Endothelial cell of umbilical vein (primary cell): ENCODE results near the gene RTN4. TPM values are rescaled to one million over a fixed set of nuclear protein-coding genes. Genes with fewer than 3 reads are reported as not detected.

Source experiments
- BruUV-seq: library from RNA; stranded (reverse); fragments of 400-500 nt; replicated peaks from 2 replicates; lab custom pipeline; 2021; lab: Mats Ljungman, UMichigan
- CTCF ChIA-PET: fragments of 300-600, 350-600 bp; sonication (Branson Sonifier 250); formaldehyde crosslinking; loops from one replicate; lab custom pipeline; 2021; ENCODE audit warnings: antibody characterized with exemption, inconsistent platforms; lab: Charles Lee
- POLR2A ChIA-PET: fragments of 300-600, 350-600 bp; sonication (Branson Sonifier 250); formaldehyde crosslinking; loops from one replicate; lab custom pipeline; 2021; ENCODE audit warnings: antibody characterized with exemption, inconsistent platforms; lab: Charles Lee
- DNase-seq: peaks from one replicate; pipeline ENCODE4 v3.0.0-alpha.2; 2011; ENCODE audit warnings: low read depth, low spot score
- FAIRE-seq: peaks from 2 replicates; lab custom pipeline; 2011; peaks lifted over from hg19 to GRCh38; lab: Jason Lieb, UNC
- H2AFZ ChIP-seq: 2 replicates; pipeline ENCODE4 v1.6.0; 2012; ENCODE audit warnings: low read depth, low read length, control low read depth, inconsistent platforms
- H3K27ac ChIP-seq: 2 replicates; pipeline ENCODE4 v1.5.1; 2011; ENCODE audit warnings: low read depth, mild to moderate bottlenecking, control low read depth, low read length, moderate library complexity; ENCODE audit not compliant: insufficient read depth
- H3K27me3 ChIP-seq, 2 experiments: 2 replicates each; pipeline versions ENCODE4 v1.6.0 to v1.6.1; 2011; ENCODE audit warnings: low read length in 2 of 2, mixed read lengths in 1 of 2; ENCODE audit not compliant: control insufficient read depth in 2 of 2, insufficient read depth in 2 of 2
- H3K36me3 ChIP-seq, 2 experiments: 2 replicates in 1 of 2; 3 replicates in 1 of 2; pipeline ENCODE4 v1.5.1; 2011; ENCODE audit warnings: low read length in 2 of 2, mild to moderate bottlenecking in 1 of 2, moderate library complexity in 1 of 2; ENCODE audit not compliant: control insufficient read depth in 2 of 2, insufficient read depth in 2 of 2; ENCODE audit errors: extremely low read depth in 1 of 2
- H3K4me1 ChIP-seq: 3 replicates; pipeline ENCODE4 v1.5.1; 2011; ENCODE audit warnings: mild to moderate bottlenecking, low read length; ENCODE audit not compliant: control insufficient read depth, insufficient read depth; ENCODE audit errors: extremely low read depth
- H3K4me2 ChIP-seq: 2 replicates; pipeline ENCODE4 v1.6.1; 2011; ENCODE audit warnings: low read length, control low read depth, mixed read lengths; ENCODE audit not compliant: insufficient read depth
- H3K4me3 ChIP-seq, 3 experiments: fragments of 200-600 bp in 1 of 3; sonication (generic), shearing (Covaris generic) in 1 of 3; replicated peaks in 1 of 3; 2 replicates each; pipeline ENCODE4 v1.5.1; 2011 to 2016; ENCODE audit warnings: control low read depth in 3 of 3, low read length in 3 of 3, mild to moderate bottlenecking in 2 of 3, inconsistent platforms in 1 of 3, low read depth in 1 of 3, moderate library complexity in 1 of 3; ENCODE audit not compliant: insufficient read depth in 1 of 3
- H3K79me2 ChIP-seq: 2 replicates; pipeline ENCODE4 v1.6.0; 2012; ENCODE audit warnings: low read length, inconsistent platforms; ENCODE audit not compliant: control insufficient read depth, insufficient read depth
- H3K9ac ChIP-seq: replicated peaks from 2 replicates; pipeline ENCODE3; 2011; ENCODE audit warnings: low read length, control low read depth; ENCODE audit not compliant: insufficient read depth; ENCODE audit errors: extremely low read depth
- H3K9me1 ChIP-seq: replicated peaks from 3 replicates; pipeline ENCODE4 v1.6.0; 2011; ENCODE audit warnings: mild to moderate bottlenecking, low read length; ENCODE audit not compliant: control insufficient read depth, insufficient read depth; ENCODE audit errors: extremely low read depth
- H3K9me3 ChIP-seq: replicated peaks from 2 replicates; pipeline ENCODE4 v1.5.1; 2012; ENCODE audit warnings: low read length, inconsistent platforms; ENCODE audit not compliant: control insufficient read depth, insufficient read depth
- H4K20me1 ChIP-seq: replicated peaks from 2 replicates; pipeline ENCODE3; 2011; ENCODE audit warnings: mild to moderate bottlenecking, low read length; ENCODE audit not compliant: control insufficient read depth, insufficient read depth; ENCODE audit errors: extremely low read depth
- EZH2 ChIP-seq: IDR thresholded peaks from 2 replicates; pipeline ENCODE4 v1.6.1; 2012; ENCODE audit warnings: borderline replicate concordance, low read depth, mild to moderate bottlenecking, moderate library complexity, low read length, inconsistent platforms; ENCODE audit not compliant: severe bottlenecking
- FOS ChIP-seq: IDR thresholded peaks from 2 replicates; pipeline ENCODE4 v1.6.1; 2011; ENCODE audit warnings: mild to moderate bottlenecking, low read length, moderate library complexity, borderline replicate concordance; ENCODE audit not compliant: insufficient read depth
- GATA2 ChIP-seq: IDR thresholded peaks from 2 replicates; pipeline ENCODE4 v1.7.0; 2011; ENCODE audit warnings: low read depth, mild to moderate bottlenecking, moderate library complexity, mixed read lengths, low read length; ENCODE audit not compliant: insufficient read length, insufficient read depth
- MYC ChIP-seq: IDR thresholded peaks from one replicate; pipeline ENCODE4 v1.6.1; 2011; ENCODE audit warnings: mild to moderate bottlenecking, low read depth, low read length
- POLR2A ChIP-seq: IDR thresholded peaks from 2 replicates; pipeline ENCODE4 v1.6.1; 2012; ENCODE audit warnings: low read depth, mild to moderate bottlenecking, control low read depth, low read length
- POLR2AphosphoS5 ChIP-seq: IDR thresholded peaks from 2 replicates; pipeline ENCODE4 v1.6.1; 2012; ENCODE audit warnings: low read depth, mild to moderate bottlenecking, control low read depth, low read length, moderate library complexity; ENCODE audit not compliant: insufficient read depth
- dilution Hi-C: fragments of 300-500 bp; cut with MboI; formaldehyde crosslinking; loops from one replicate; pipeline ENCODE4 v1.15.0; 2019; ENCODE audit warnings: low sequenced_read_pairs; ENCODE audit not compliant: extremely low pct_ligation_motif_present
- intact Hi-C: fragments of 100-400 bp; cut with micrococcal nuclease; formaldehyde crosslinking; loops from one replicate; pipeline ENCODE4 v1.10.0; 2022
- polyA plus RNA-seq, 4 experiments: library from polyadenylated mRNA; depleted of rRNA in 3 of 4; stranded (reverse) in 3 of 4; unstranded in 1 of 4; fragments of >200 nt; gene quantifications; 2 replicates each; pipeline versions ENCODE4 v1.2.1 to v1.2.3, GENCODE V29; 2011 to 2012; ENCODE audit warnings: missing spikeins in 1 of 4
- total RNA-seq: library from RNA; stranded (reverse); gene quantifications from 2 replicates; pipeline ENCODE4 v1.2.3, GENCODE V29; 2021
- TF ChIP-seq, protein P1 (sequence below), 2 donors: IDR thresholded peaks; 1 replicate in 1 of 2; 2 replicates in 1 of 2; pipeline ENCODE4 v1.5.1; 2011; ENCODE audit warnings: low read length in 2 of 2, mild to moderate bottlenecking in 2 of 2, moderate library complexity in 2 of 2, control low read depth in 1 of 2, inconsistent platforms in 1 of 2, low read depth in 1 of 2; ENCODE audit not compliant: insufficient read depth in 1 of 2; ENCODE audit errors: extremely low read depth in 1 of 2

The RTN4 gene
- total and polyA plus RNA-seq, 2 donors (not counting 3 experiments of a cell fraction or from before 2014, with no cell fraction given) = 253 to 486 TPM

DNA sequence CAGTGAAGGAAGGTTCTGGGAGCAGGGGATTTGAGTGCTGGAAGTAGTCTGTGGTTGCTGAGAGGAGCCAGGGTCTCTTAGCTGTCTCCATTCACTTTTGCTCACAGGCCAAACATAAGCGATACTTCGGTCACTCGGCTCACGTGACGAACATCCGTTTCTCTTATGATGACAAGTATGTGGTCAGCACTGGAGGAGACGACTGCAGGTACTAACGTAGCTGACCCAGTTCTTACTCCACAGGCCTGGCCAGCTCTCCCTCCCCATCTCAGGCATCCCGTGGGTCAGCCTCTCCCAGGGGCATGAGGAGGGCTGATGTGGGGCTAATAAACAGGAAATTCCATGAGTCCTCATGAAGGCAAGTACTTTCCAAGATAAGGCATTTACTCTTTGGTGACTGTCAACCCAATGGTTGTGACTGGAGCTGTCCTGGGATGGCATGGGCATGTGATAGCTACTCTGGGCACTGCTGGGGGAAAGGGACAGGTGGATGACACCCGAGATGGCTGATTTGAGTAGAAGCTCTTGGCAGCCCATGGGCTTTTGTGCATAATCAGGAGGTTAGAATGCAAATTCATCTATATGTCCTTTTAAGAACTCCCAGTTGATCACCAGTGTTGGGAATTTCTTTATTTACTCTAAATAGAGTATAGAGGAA, 81.6 kb downstream of the RTN4 start:
- CTCF ChIA-PET = interaction anchor here (1.0 to 1.9 kb wide), 4 partner anchors 9 to 199 kb away, joined by 3 to 7 read pairs (median 4); no protein-coding TSS in a partner anchor
- POLR2A ChIA-PET = no interaction called here
- peaks cover 35% of the 10 kb centered on the region for H3K79me2 ChIP-seq

More for the DNA sequence above, 81.6 kb downstream of the RTN4 start:
- Histone ChIP-seq H3K36me3 (peaks cover 3 to 27% of the 10 kb centered on the region in 2 experiments), H3K4me3 (no peak overlapping the region), H4K20me1 (peaks cover 9% of the 10 kb centered on the region), H2AFZ (no peak overlapping the region), H3K27me3 (no peaks in the 10 kb centered on the region), H3K4me1 (peaks cover 16% of the 10 kb centered on the region), H3K9me3 (no peaks in the 10 kb centered on the region), H3K4me2 (no peak overlapping the region), H3K9ac (no peak overlapping the region), H3K9me1 (no peaks in the 10 kb centered on the region), H3K27ac (no peak overlapping the region)
- no TSS peak for BruUV-seq
- intact Hi-C loops (no loop called here), dilution Hi-C loops (no loop called here)
- TF ChIP-seq, protein P1, sequence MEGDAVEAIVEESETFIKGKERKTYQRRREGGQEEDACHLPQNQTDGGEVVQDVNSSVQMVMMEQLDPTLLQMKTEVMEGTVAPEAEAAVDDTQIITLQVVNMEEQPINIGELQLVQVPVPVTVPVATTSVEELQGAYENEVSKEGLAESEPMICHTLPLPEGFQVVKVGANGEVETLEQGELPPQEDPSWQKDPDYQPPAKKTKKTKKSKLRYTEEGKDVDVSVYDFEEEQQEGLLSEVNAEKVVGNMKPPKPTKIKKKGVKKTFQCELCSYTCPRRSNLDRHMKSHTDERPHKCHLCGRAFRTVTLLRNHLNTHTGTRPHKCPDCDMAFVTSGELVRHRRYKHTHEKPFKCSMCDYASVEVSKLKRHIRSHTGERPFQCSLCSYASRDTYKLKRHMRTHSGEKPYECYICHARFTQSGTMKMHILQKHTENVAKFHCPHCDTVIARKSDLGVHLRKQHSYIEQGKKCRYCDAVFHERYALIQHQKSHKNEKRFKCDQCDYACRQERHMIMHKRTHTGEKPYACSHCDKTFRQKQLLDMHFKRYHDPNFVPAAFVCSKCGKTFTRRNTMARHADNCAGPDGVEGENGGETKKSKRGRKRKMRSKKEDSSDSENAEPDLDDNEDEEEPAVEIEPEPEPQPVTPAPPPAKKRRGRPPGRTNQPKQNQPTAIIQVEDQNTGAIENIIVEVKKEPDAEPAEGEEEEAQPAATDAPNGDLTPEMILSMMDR (IDR thresholded peaks at IDR 0.05; ENCODE audit: extremely low read depth in 1 of 2, insufficient read depth in 1 of 2, low read depth in 1 of 2, low read length in 2 of 2) = no peak
- TF ChIP-seq POLR2A (peak; percentile 56), FOS (no peak), POLR2AphosphoS5 (peak; percentile 25), GATA2 (no peak), MYC (no peak), EZH2 (no peak)
- DNase-seq = no peak
- no peak for FAIRE-seq
